ENCODE data around the gene HERC6.

Gene HERC6

DNA sequence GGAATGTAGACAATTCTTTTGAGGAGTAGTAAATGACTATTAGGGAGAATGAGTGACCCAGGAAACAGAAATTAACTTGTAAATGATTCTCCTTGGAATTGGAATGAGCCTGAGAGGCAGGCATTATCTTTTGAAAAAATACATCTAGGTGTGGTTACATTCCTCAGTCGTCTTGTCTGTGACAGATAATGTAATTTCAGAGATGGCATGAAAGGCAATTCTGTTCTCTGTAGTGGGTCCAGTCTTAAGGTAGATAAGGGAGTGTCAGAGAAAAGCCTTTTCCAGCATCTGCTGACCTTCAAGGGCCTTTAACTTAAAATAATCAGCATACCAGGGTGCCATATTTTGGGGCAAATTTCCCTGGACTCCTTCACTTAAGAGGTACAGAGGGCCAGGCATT is 35.1 kb downstream of the HERC6 start:
- no peak for TF ChIP-seq CEBPB (IDR thresholded peaks at IDR 0.05)
- TF ChIP-seq CREB1 (IDR thresholded peaks at IDR 0.05; ENCODE audit: low read depth): no peak
- no peak for TF ChIP-seq EP300 (IDR thresholded peaks at IDR 0.05; ENCODE audit: borderline replicate concordance)
- no peak for TF ChIP-seq TEAD4 (IDR thresholded peaks at IDR 0.05)
- no peak for TF ChIP-seq TAF1 (IDR thresholded peaks at IDR 0.05; ENCODE audit: low read depth)
- no peak for TF ChIP-seq RAD21 (IDR thresholded peaks at IDR 0.05; ENCODE audit: low read depth)
- no peak for TF ChIP-seq YY1 (IDR thresholded peaks at IDR 0.05; ENCODE audit: low read depth)
- no peak for TF ChIP-seq TCF12 (IDR thresholded peaks at IDR 0.05; ENCODE audit: low read depth)
- no peak for TF ChIP-seq NFIC (IDR thresholded peaks at IDR 0.05)
- TF ChIP-seq FOXM1 (IDR thresholded peaks at IDR 0.05; ENCODE audit: borderline replicate concordance, low read depth): no peak
- TF ChIP-seq, protein P1, sequence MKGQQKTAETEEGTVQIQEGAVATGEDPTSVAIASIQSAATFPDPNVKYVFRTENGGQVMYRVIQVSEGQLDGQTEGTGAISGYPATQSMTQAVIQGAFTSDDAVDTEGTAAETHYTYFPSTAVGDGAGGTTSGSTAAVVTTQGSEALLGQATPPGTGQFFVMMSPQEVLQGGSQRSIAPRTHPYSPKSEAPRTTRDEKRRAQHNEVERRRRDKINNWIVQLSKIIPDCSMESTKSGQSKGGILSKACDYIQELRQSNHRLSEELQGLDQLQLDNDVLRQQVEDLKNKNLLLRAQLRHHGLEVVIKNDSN (IDR thresholded peaks at IDR 0.05): no peak

DNA sequence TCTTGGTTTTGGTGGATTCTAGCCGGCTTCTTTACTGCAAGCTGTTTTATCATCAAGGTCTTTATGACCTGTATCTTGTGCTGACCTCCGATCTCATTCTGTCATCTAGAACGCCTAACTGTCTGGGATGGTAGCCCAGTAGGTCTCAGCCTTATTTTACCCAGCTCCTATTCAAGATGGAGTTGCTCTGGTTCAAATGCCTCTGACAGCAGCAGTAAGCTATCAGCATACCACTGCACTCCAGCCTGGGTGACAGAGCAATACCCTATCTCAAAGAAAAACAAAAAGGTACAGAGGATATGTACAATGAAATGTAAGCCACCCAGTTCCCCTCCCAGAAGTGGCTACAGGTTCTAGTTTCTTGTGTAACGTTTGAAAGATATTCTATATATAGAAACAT is 36.1 kb downstream of the HERC6 start:
- TF ChIP-seq CREB1 (IDR thresholded peaks at IDR 0.05; ENCODE audit: low read depth) (no peak), YY1 (IDR thresholded peaks at IDR 0.05; ENCODE audit: low read depth) (no peak), EGR1 (IDR thresholded peaks at IDR 0.05) (no peak), TEAD4 (IDR thresholded peaks at IDR 0.05) (no peak), TCF12 (IDR thresholded peaks at IDR 0.05; ENCODE audit: low read depth) (no peak), EP300 (IDR thresholded peaks at IDR 0.05; ENCODE audit: borderline replicate concordance) (no peak), NFIC (IDR thresholded peaks at IDR 0.05) (no peak), RAD21 (IDR thresholded peaks at IDR 0.05; ENCODE audit: low read depth) (no peak), TAF1 (IDR thresholded peaks at IDR 0.05; ENCODE audit: low read depth) (no peak), FOXM1 (IDR thresholded peaks at IDR 0.05; ENCODE audit: borderline replicate concordance, low read depth) (no peak)
- TF ChIP-seq, protein P2, sequence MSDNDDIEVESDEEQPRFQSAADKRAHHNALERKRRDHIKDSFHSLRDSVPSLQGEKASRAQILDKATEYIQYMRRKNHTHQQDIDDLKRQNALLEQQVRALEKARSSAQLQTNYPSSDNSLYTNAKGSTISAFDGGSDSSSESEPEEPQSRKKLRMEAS (IDR thresholded peaks at IDR 0.05): no peak

DNA sequence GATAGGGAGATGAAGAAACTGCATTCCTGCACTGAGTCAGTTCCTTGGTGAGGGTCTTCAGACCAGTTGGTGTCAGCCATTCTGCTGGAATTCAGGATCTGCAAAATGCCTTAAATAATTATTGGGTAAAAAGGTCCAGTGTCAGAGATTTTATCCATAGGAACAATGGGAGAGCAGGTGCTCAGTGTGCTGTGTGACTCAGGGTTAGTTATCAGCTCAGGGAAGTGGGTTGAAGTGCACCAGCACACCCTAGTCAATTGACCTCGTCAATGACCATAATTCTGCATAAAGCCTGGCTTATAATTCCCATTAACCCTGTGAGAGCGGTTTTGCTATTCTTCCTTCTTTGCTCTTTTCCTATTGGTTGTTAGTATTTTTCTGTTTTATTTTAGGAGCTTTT is 37.3 kb downstream of the HERC6 start:
- no peak for TF ChIP-seq CREB1 (IDR thresholded peaks at IDR 0.05; ENCODE audit: low read depth)
- TF ChIP-seq, protein P3, sequence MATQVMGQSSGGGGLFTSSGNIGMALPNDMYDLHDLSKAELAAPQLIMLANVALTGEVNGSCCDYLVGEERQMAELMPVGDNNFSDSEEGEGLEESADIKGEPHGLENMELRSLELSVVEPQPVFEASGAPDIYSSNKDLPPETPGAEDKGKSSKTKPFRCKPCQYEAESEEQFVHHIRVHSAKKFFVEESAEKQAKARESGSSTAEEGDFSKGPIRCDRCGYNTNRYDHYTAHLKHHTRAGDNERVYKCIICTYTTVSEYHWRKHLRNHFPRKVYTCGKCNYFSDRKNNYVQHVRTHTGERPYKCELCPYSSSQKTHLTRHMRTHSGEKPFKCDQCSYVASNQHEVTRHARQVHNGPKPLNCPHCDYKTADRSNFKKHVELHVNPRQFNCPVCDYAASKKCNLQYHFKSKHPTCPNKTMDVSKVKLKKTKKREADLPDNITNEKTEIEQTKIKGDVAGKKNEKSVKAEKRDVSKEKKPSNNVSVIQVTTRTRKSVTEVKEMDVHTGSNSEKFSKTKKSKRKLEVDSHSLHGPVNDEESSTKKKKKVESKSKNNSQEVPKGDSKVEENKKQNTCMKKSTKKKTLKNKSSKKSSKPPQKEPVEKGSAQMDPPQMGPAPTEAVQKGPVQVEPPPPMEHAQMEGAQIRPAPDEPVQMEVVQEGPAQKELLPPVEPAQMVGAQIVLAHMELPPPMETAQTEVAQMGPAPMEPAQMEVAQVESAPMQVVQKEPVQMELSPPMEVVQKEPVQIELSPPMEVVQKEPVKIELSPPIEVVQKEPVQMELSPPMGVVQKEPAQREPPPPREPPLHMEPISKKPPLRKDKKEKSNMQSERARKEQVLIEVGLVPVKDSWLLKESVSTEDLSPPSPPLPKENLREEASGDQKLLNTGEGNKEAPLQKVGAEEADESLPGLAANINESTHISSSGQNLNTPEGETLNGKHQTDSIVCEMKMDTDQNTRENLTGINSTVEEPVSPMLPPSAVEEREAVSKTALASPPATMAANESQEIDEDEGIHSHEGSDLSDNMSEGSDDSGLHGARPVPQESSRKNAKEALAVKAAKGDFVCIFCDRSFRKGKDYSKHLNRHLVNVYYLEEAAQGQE (IDR thresholded peaks at IDR 0.05; ENCODE audit: low read depth): no peak
- TF ChIP-seq TEAD4 (IDR thresholded peaks at IDR 0.05): no peak

DNA sequence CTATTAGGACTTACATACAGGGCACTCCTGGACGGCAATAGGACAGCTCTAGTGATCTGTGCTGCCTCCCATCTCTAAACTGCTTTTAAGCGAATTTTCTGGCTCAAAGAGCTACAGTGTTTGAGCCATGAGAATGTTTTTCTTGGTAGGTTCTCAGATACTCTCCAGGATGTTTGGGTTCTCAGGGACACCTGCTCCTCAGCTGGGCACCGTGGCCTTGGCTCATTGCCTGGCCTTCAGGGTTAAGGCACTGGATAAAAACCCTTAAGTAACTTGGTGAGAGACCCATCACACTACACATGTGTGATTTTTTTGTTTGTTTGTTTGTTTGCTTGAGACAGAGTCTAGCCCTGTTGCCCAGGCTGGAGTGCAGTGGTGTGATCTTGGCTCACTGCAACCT is 39.8 kb downstream of the HERC6 start:
- TF ChIP-seq EGR1 (IDR thresholded peaks at IDR 0.05) (no peak), TCF12 (IDR thresholded peaks at IDR 0.05; ENCODE audit: low read depth) (no peak), NFIC (IDR thresholded peaks at IDR 0.05) (no peak), FOXM1 (IDR thresholded peaks at IDR 0.05; ENCODE audit: borderline replicate concordance, low read depth) (no peak), CEBPB (IDR thresholded peaks at IDR 0.05) (no peak), TEAD4 (IDR thresholded peaks at IDR 0.05) (no peak), ZBTB7A (IDR thresholded peaks at IDR 0.05; ENCODE audit: low read depth) (no peak), TAF1 (IDR thresholded peaks at IDR 0.05; ENCODE audit: low read depth) (no peak), YY1 (IDR thresholded peaks at IDR 0.05; ENCODE audit: low read depth) (no peak), EP300 (IDR thresholded peaks at IDR 0.05; ENCODE audit: borderline replicate concordance) (no peak), CREB1 (IDR thresholded peaks at IDR 0.05; ENCODE audit: low read depth) (no peak), RAD21 (IDR thresholded peaks at IDR 0.05; ENCODE audit: low read depth) (no peak)
- TF ChIP-seq, protein P1 (IDR thresholded peaks at IDR 0.05): no peak
- TF ChIP-seq, protein P3 (IDR thresholded peaks at IDR 0.05; ENCODE audit: low read depth): no peak
- TF ChIP-seq, protein P2 (IDR thresholded peaks at IDR 0.05): no peak

DNA sequence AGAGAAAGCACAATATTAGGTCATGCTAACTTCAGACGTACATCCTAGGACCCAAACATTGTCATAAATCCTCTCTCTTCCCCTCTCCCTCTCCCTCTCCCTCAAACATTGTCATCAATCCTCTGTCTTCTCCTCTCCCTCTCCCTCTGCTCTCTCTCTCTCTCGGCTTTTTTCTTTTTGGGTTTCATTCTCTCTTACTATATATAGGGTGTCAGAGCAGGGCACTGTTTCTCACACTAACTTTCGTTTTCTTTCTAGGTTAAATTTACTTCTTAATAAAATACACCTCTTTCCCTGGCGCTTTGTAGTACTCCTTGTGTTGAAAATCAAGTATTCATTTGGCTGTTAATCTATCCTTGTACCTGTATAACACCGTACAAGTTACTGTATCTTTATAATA is 41.2 kb downstream of the HERC6 start:
- TF ChIP-seq, protein P2 (IDR thresholded peaks at IDR 0.05): no peak
- TF ChIP-seq ZBTB7A (IDR thresholded peaks at IDR 0.05; ENCODE audit: low read depth): no peak
- TF ChIP-seq RAD21 (IDR thresholded peaks at IDR 0.05; ENCODE audit: low read depth): no peak
- no peak for TF ChIP-seq TAF1 (IDR thresholded peaks at IDR 0.05; ENCODE audit: low read depth)
- TF ChIP-seq NFIC (IDR thresholded peaks at IDR 0.05): no peak
- TF ChIP-seq TEAD4 (IDR thresholded peaks at IDR 0.05): no peak
- no peak for TF ChIP-seq YY1 (IDR thresholded peaks at IDR 0.05; ENCODE audit: low read depth)
- no peak for TF ChIP-seq CREB1 (IDR thresholded peaks at IDR 0.05; ENCODE audit: low read depth)
- no peak for TF ChIP-seq EP300 (IDR thresholded peaks at IDR 0.05; ENCODE audit: borderline replicate concordance)
- no peak for TF ChIP-seq EGR1 (IDR thresholded peaks at IDR 0.05)
- no peak for TF ChIP-seq TCF12 (IDR thresholded peaks at IDR 0.05; ENCODE audit: low read depth)
- TF ChIP-seq, protein P1 (IDR thresholded peaks at IDR 0.05): no peak
- TF ChIP-seq CEBPB (IDR thresholded peaks at IDR 0.05): no peak
- TF ChIP-seq FOXM1 (IDR thresholded peaks at IDR 0.05; ENCODE audit: borderline replicate concordance, low read depth): no peak
- TF ChIP-seq, protein P3 (IDR thresholded peaks at IDR 0.05; ENCODE audit: low read depth): no peak
